Activated naive CD8-positive, alpha-beta T cell treated with anti-CD3 and anti-CD28 coated beads for 36 hours (primary cell): ENCODE results near the gene MUC13. TPM values are rescaled to one million over a fixed set of nuclear protein-coding genes. Genes with fewer than 3 reads are reported as not detected.

Experiments
- DNase-seq: peaks from one replicate; pipeline ENCODE4 v3.0.0; 2021
- H3K27ac Mint-ChIP-seq: one replicate; pipeline ENCODE4 v1.8.0; 2022; ENCODE audit warnings: mild to moderate bottlenecking, moderate library complexity, mixed read lengths
- H3K27me3 Mint-ChIP-seq: one replicate; pipeline ENCODE4 v1.8.0; 2022; ENCODE audit warnings: mild to moderate bottlenecking, mixed read lengths
- H3K36me3 Mint-ChIP-seq: one replicate; pipeline ENCODE4 v1.8.0; 2021; ENCODE audit warnings: mild to moderate bottlenecking, mixed read lengths
- H3K4me1 Mint-ChIP-seq: one replicate; pipeline ENCODE4 v1.8.0; 2021; ENCODE audit warnings: mixed read lengths
- H3K4me3 Mint-ChIP-seq: one replicate; pipeline ENCODE4 v1.8.0; 2022; ENCODE audit warnings: mild to moderate bottlenecking, moderate library complexity, mixed read lengths
- H3K9me3 Mint-ChIP-seq: one replicate; pipeline ENCODE4 v1.8.0; 2022; ENCODE audit warnings: mixed read lengths
- total RNA-seq, 2 experiments: library from RNA; stranded (reverse); gene quantifications; one replicate each; pipeline ENCODE4 v1.2.3, GENCODE V29; 2021

MUC13 gene
- not detected for total RNA-seq

- Mint-ChIP-seq H3K36me3 (no peaks in the 10 kb centered on the region), H3K27me3 (peaks cover 21% of the 10 kb centered on the region), H3K4me3 (no peak within 1 kb of the TSS), H3K27ac (no peak within 1 kb of the TSS), H3K4me1 (no peaks in the 10 kb centered on the region), H3K9me3 (no peaks in the 10 kb centered on the region)
- no peak for DNase-seq
Observed at GRCh38 chr3:124934577-124934976, at the start of gene MUC13. TSS of gene MUC13 (minus strand) at chr3:124934751. CDS start at chr3:124934712, 39 bp downstream.

GRCh38 chr3:124982855-124983254 is 48.3 kb upstream of the MUC13 start:
- Mint-ChIP-seq H3K36me3 (peaks cover 6% of the 10 kb centered on the region), H3K4me1 (no peaks in the 10 kb centered on the region), H3K27ac (no peak overlapping the region), H3K4me3 (no peak overlapping the region), H3K9me3 (no peaks in the 10 kb centered on the region), H3K27me3 (no peaks in the 10 kb centered on the region)
- no peak for DNase-seq

- H3K36me3 Mint-ChIP-seq = peaks cover 18% of the 10 kb centered on the region
- no peak overlapping the region for H3K4me3 Mint-ChIP-seq
- no peaks in the 10 kb centered on the region for H3K9me3 Mint-ChIP-seq
Observed at GRCh38 chr3:124981472-124981871, 46.9 kb upstream of the MUC13 start.

GRCh38 chr3:124978627-124979026 is 44.1 kb upstream of the MUC13 start:
- no peaks in the 10 kb centered on the region for H3K27me3 Mint-ChIP-seq
- H3K9me3 Mint-ChIP-seq = no peaks in the 10 kb centered on the region
- H3K36me3 Mint-ChIP-seq = peaks cover 17% of the 10 kb centered on the region
- no peak overlapping the region for H3K27ac Mint-ChIP-seq
- no peak for DNase-seq
- H3K4me3 Mint-ChIP-seq = no peak overlapping the region
- no peaks in the 10 kb centered on the region for H3K4me1 Mint-ChIP-seq

More at GRCh38 chr3:124981472-124981871, 46.9 kb upstream of the MUC13 start:
- Mint-ChIP-seq H3K4me1 (no peaks in the 10 kb centered on the region), H3K27me3 (no peaks in the 10 kb centered on the region), H3K27ac (no peak overlapping the region)
- no peak for DNase-seq

- H3K9me3 Mint-ChIP-seq = no peaks in the 10 kb centered on the region
- no peak for DNase-seq
- peaks cover 2% of the 10 kb centered on the region for H3K4me1 Mint-ChIP-seq
- no peak overlapping the region for H3K4me3 Mint-ChIP-seq
- peaks cover 21% of the 10 kb centered on the region for H3K36me3 Mint-ChIP-seq
- H3K27me3 Mint-ChIP-seq = no peaks in the 10 kb centered on the region
- H3K27ac Mint-ChIP-seq = no peak overlapping the region
Observed at GRCh38 chr3:124976383-124976782, 41.8 kb upstream of the MUC13 start.

GRCh38 chr3:124974691-124975090 is 40.1 kb upstream of the MUC13 start:
- DNase-seq = no peak
- Mint-ChIP-seq H3K4me1 (peaks cover 2% of the 10 kb centered on the region), H3K9me3 (no peaks in the 10 kb centered on the region), H3K4me3 (no peak overlapping the region), H3K27ac (no peak overlapping the region), H3K27me3 (no peaks in the 10 kb centered on the region), H3K36me3 (peaks cover 26% of the 10 kb centered on the region)

- H3K27me3 Mint-ChIP-seq = no peaks in the 10 kb centered on the region
- H3K36me3 Mint-ChIP-seq = peaks cover 26% of the 10 kb centered on the region
- no peaks in the 10 kb centered on the region for H3K9me3 Mint-ChIP-seq
- H3K27ac Mint-ChIP-seq = no peak overlapping the region
- DNase-seq = no peak
- peaks cover 3% of the 10 kb centered on the region for H3K4me1 Mint-ChIP-seq
- H3K4me3 Mint-ChIP-seq = no peak overlapping the region
Observed at GRCh38 chr3:124973290-124973689, 38.7 kb upstream of the MUC13 start.

GRCh38 chr3:124972457-124972856 is 37.9 kb upstream of the MUC13 start:
- Mint-ChIP-seq H3K9me3 (no peaks in the 10 kb centered on the region), H3K27me3 (no peaks in the 10 kb centered on the region), H3K36me3 (peaks cover 23% of the 10 kb centered on the region), H3K4me1 (peaks cover 3% of the 10 kb centered on the region), H3K27ac (no peak overlapping the region), H3K4me3 (no peak overlapping the region)
- no peak for DNase-seq

GRCh38 chr3:124969963-124970722 is 35.6 kb upstream of the MUC13 start:
- no peak for DNase-seq
- H3K9me3 Mint-ChIP-seq = no peaks in the 10 kb centered on the region
- H3K27ac Mint-ChIP-seq = no peak overlapping the region
- H3K27me3 Mint-ChIP-seq = no peaks in the 10 kb centered on the region
- peaks cover 3% of the 10 kb centered on the region for H3K4me1 Mint-ChIP-seq
- H3K36me3 Mint-ChIP-seq = peaks cover 13% of the 10 kb centered on the region
- H3K4me3 Mint-ChIP-seq = no peak overlapping the region

- Mint-ChIP-seq H3K36me3 (peaks cover 13% of the 10 kb centered on the region), H3K9me3 (no peaks in the 10 kb centered on the region), H3K4me3 (no peak overlapping the region), H3K27me3 (no peaks in the 10 kb centered on the region), H3K4me1 (peaks cover 7% of the 10 kb centered on the region), H3K27ac (no peak overlapping the region)
- DNase-seq = no peak
Observed at GRCh38 chr3:124969190-124969589, 34.6 kb upstream of the MUC13 start.

GRCh38 chr3:124967964-124968363 is 33.4 kb upstream of the MUC13 start:
- Mint-ChIP-seq H3K36me3 (peaks cover 8% of the 10 kb centered on the region), H3K4me1 (peaks cover 7% of the 10 kb centered on the region), H3K9me3 (no peaks in the 10 kb centered on the region), H3K27me3 (no peaks in the 10 kb centered on the region), H3K4me3 (no peak overlapping the region), H3K27ac (no peak overlapping the region)
- no peak for DNase-seq

GRCh38 chr3:124966521-124967445 is 32.2 kb upstream of the MUC13 start:
- DNase-seq = no peak
- Mint-ChIP-seq H3K36me3 (peaks cover 7% of the 10 kb centered on the region), H3K9me3 (no peaks in the 10 kb centered on the region), H3K27me3 (peaks cover 4% of the 10 kb centered on the region), H3K4me1 (peaks cover 7% of the 10 kb centered on the region), H3K27ac (no peak overlapping the region), H3K4me3 (no peak overlapping the region)

GRCh38 chr3:124965413-124965812 is 30.9 kb upstream of the MUC13 start:
- no peak for DNase-seq
- Mint-ChIP-seq H3K9me3 (no peaks in the 10 kb centered on the region), H3K27ac (no peak overlapping the region), H3K4me3 (no peak overlapping the region), H3K4me1 (peaks cover 7% of the 10 kb centered on the region), H3K36me3 (peaks cover 6% of the 10 kb centered on the region), H3K27me3 (peaks cover 4% of the 10 kb centered on the region)

- no peak for DNase-seq
- H3K4me3 Mint-ChIP-seq = no peak overlapping the region
- H3K9me3 Mint-ChIP-seq = no peaks in the 10 kb centered on the region
- peak overlapping the region; percentile 10 for H3K27ac Mint-ChIP-seq
- peaks cover 4% of the 10 kb centered on the region for H3K27me3 Mint-ChIP-seq
- H3K4me1 Mint-ChIP-seq = peaks cover 7% of the 10 kb centered on the region
- no peaks in the 10 kb centered on the region for H3K36me3 Mint-ChIP-seq
Observed at GRCh38 chr3:124964387-124964786, 29.8 kb upstream of the MUC13 start.

GRCh38 chr3:124963755-124964154 is 29.2 kb upstream of the MUC13 start:
- H3K4me1 Mint-ChIP-seq = peaks cover 6% of the 10 kb centered on the region
- H3K9me3 Mint-ChIP-seq = no peaks in the 10 kb centered on the region
- DNase-seq = no peak
- H3K27ac Mint-ChIP-seq = no peak overlapping the region
- peaks cover 4% of the 10 kb centered on the region for H3K27me3 Mint-ChIP-seq
- H3K4me3 Mint-ChIP-seq = no peak overlapping the region
- no peaks in the 10 kb centered on the region for H3K36me3 Mint-ChIP-seq
